HG03342 (cell line): ENCODE results near the gene KRT79.
"Not testable (repeated sequence)": the region's sequence is repeated elsewhere in the genome, so short reads cannot be mapped to it uniquely, and the experiment has no call there.

Source experiments
- ATAC-seq: cut with Tn5 transposase; IDR thresholded peaks from one replicate; pipeline ENCODE4 v1.9.1; 2021; ENCODE audit warnings: mild to moderate bottlenecking, moderate library complexity; ENCODE audit not compliant: unreplicated experiment

KRT79 gene

DNA sequence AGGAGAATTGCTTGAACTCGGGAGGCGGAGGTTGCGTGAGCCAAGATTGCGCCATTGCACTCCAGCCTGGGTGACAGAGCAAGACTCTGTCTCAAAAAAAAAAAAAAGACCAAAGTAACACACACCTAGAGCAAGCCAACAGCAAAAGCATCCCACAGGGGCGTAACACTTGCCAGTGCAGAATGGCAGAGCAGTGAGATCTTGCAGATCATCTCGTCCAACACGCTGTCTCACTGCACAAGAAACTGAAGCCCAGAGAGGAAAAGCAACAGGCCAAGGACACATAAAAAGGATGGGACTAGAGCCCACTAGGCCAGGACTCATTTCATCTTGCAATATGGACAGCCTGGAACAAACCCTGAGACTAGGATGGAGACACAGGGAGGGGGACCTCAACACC lies 27.4 kb upstream of the KRT79 start:
- no peak for ATAC-seq

DNA sequence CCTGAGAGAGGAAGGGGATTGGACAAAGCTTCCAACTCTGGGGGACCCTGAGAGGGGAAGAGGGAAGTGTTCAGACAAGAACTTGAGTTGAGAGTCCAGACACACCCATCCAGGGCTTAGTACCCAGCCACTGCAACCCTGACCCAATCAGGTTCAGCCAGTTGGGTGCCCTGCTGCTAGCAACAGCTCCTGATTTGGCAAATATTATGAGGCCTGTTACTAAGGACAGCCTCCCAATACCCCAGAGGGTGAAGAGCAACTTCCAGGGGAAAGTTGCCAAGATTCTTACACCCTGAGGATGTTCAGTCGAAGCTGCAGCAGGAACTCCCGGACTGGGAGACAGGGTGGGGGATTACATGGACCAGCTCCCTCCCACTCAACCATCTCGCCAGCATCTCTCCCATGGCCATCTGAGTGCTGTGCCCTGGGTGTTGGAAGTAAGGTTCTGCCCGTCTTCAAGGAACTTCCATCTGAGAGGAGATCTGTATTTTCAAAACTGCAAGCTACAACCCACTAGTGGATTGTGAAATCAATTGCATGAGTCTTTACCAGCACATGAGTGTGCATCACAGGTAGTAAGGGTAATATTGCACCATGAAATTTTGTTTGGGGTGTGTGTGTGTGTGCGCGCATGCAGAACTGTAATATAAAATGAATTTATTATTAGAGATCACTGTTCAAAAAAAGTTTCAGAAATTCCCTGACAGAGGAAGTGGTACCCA lies 26.2 kb upstream of the KRT79 start:
- ATAC-seq, result no peak

DNA sequence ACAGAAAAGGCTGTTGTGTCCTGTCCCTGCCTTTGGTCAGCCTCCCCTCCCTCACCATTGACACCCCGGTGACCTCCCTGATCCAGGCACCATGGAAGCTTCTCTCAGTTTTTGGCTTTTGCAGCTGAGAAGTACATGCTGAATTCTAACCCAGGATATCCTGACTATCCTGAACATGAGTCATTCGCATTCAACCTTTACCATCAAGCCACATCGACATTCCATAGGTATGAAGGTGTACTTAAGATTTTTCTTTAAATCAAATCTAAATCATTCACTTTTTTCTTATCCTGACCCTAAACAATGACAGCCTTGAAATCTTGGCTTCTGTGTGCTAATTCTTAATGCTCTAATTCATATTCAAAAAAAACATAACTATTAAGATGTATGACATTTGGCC lies 23.4 kb upstream of the KRT79 start:
- ATAC-seq, result no peak

DNA sequence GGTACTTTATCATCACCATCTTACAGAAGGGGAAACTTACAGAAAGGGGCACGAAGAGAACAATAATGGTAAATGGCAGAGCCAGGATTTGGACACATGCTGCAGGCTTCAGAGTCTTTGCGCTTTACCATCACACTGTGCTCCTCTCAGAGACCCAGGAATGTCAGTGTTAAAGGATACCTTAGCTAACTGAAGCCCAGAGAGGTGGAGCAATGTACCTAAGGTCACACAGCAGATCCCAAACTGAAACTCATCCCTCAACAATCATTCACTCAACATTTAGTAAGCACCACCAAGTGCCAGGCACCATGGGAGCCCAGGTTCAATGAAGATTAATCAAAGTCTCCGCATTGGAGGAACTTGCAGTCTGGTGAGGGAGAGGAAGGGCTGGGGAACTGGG lies 22.7 kb upstream of the KRT79 start:
- no peak for ATAC-seq

DNA sequence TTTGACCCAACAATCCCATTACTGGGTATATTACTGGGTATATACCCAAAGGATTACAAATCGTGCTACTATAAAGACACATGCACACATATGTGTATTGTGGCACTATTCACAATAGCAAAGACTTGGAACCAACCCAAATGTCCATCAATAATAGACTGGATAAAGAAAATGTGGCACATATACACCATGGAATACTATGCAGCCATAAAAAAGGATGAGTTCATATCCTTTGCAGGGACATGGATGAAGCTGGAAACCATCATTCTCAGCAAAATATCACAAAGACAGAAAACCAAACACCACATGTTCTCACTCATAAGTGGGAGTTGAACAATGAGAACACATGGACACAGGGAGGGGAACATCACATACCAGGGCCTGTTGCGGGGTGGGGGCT lies 22.0 kb upstream of the KRT79 start:
- ATAC-seq, result not testable (repeated sequence)

DNA sequence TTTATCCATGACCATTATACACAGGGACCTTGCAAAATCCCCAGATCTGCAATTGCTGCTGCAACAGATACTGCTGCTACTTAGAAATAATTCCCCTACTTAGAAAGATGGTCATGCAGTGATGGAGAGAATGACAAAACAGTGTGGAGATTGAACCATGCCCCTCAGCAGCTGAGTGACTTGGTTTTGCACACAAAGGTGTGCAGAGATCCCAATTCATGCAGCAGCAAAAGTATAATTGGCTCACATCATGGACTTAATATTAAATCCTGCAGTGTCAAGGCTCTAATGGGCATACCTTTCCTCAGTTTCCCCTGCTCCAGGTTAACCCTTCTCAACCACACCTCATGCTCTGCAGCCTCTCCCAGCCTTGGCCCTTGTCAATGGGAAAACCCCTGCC lies 17.7 kb upstream of the KRT79 start:
- no peak for ATAC-seq

DNA sequence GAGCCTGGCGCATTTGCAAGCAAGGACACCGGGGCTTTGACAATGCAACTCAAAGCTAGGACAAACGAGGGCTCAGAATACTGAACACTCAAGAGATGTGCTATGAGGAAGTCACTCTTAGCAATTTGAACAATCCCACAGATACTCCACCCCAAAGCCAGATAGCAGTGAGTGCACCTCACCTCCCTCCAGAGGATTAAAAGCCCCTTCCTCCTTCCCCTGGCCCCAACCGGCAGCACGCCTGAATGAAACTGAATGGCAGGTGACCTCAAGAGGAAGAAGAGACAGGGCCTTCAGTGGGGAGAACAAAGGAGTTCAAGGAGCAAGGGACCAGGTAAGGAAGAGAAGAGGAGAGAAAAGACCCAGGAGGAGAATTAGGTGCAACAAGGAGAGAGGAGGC lies 16.6 kb upstream of the KRT79 start:
- ATAC-seq, result no peak

DNA sequence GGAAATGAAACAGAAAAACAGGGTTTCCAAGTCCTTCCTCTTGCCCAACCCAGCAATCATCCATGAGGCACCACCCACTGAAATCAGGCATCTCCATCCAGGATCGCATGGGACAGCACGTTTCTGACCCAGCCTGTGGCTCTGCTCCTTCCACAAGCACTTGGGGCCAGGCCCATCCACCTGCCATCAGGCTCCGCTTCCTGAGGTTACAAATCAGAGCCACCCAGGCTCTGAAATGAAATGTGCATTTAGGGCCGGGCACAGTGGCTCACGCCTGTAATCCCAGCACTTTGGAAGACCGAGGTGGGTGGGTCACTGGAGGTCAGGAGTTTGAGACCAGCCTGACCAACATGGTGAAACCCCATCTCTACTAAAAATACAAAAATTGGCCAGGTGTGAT lies 15.4 kb upstream of the KRT79 start:
- ATAC-seq, result no peak

DNA sequence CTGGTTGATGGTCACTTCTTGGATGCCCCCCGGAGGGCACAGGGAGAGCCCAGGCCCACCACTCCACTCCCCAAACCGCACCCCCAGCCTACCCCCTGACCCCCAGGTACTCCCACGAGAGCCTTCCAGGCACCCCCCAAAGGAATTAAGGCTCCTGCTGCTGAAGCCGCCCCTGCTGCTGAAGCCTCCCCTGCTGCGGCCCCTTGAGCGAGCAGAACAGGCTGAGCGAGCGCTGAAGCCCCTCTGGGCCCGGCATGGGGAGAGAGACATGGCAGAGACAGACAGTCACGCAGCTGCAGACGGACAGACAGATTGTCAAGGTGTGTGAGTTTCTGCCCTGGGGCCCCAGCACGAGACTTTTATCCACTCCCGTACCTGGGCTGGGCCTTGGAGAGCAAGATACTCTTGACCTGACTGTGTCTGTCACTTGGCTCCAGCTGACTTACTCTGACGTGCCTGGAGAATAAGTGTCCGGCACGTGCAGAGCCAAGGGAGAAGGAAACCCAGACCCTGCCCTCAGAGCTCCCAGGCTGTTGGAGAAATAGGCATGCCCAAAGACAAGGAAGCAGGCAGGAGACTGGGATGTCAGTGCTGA lies 14.6 kb upstream of the KRT79 start, which contains the start of gene KRT78:
Gene KRT78 (minus strand): TSS at position 334 of the 595 bp plus-strand sequence. CDS start 64 bp downstream, at position 270.
- ATAC-seq, result no peak

DNA sequence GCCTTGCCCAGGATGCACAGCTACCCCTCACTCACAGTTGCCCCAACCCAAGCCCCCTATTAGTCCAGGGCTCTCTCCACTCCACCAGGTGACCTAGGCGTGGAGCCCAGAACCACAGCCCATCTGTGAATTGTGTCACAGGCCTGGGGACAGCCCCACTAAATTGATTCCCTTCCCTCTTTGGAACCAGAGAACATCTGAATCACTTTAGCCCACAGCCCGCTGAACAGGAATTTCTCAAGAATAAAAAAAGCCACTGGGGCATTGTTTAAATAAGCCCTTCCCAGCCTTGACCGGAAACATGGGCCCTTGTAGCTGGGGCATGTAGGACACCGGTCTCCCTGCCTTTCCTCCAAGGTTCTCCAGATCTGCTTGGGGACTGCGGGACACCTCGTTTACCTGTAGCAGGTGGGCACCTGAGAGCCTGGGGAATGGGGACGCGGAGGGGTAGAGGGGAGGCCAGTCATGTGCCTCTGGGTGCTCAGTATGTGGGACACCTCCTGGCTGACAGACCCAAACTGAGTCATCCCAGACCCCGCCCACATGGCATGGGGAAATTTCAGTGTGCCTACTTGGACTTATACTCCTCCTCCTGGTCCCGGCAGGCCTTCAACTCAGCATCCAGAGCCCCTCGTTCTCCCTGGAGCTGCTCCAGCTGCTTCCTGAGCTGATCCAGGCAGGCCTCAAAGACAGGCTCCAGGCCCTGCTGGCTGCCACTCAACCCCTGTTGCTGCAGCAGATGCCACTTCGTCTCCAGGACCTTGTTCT lies 13.4 kb upstream of the KRT79 start:
- ATAC-seq, result no peak

DNA sequence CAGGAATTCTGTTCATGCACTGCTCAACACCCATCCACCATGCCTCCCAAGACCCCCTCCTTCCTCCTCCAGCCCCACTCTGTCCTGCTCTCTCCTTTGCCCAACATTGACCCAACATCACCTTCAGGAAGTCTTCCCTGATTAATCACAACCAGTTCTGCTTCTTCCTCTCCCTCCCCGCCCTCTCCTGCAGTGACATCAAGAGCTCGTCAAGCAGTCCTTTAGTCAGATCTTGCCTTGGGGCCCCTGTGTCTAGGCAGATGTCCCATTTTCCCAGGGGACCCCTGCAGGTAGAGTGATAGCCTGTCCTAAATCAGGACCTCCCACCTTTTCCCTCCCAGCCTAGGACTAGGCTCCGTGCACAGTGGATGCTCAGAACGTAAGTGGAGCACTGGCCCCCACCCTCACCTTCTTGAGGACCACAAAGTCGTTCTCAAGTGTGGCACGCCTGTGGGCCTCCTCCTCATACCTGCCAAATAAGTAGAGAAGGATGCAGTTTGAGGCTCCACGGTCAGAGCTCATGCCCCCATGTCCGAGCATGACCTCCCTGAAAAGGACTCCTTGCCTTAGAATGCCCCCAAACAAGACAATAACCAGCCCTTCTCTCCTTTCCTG lies 12.4 kb upstream of the KRT79 start:
- ATAC-seq, result no peak

DNA sequence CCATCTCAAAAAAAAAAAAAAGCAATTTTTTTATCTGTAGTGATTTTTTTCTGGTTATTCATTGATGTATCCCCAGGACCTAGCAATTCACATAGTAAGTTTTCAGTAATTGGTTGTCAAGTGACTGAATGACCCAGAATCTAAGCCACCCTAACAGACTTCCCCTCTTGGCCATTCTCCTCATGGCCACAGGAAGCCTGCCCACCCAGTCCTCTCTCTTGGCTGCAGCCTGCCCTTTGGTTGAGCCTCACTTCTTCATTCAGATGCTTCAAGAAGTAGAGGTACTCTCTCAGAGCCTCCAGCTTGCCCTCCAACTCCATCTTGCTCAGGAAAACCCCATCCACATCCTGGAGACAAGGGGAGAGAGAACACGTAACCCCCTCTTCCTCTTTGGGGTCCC lies 11.8 kb upstream of the KRT79 start:
- no peak for ATAC-seq

DNA sequence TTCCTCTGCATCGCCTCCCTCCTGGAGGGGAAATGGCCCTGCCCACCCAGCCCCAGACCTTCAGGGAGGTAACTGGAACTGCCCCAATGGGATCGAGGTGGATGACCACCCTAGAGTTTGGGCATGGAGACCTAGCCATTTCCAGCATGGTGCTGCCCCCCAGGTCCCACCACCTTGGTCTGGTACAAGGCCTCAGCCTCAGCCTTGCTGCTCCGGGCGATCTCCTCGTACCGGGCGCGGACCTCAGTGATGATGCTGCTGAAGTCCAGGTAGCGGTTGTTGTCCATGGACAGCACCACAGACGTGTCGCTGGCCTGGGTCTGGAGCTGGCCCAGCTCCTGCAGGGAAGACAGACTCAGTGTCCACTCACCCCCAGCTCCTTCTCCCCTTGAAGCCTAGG lies 10.3 kb upstream of the KRT79 start:
- no peak for ATAC-seq

DNA sequence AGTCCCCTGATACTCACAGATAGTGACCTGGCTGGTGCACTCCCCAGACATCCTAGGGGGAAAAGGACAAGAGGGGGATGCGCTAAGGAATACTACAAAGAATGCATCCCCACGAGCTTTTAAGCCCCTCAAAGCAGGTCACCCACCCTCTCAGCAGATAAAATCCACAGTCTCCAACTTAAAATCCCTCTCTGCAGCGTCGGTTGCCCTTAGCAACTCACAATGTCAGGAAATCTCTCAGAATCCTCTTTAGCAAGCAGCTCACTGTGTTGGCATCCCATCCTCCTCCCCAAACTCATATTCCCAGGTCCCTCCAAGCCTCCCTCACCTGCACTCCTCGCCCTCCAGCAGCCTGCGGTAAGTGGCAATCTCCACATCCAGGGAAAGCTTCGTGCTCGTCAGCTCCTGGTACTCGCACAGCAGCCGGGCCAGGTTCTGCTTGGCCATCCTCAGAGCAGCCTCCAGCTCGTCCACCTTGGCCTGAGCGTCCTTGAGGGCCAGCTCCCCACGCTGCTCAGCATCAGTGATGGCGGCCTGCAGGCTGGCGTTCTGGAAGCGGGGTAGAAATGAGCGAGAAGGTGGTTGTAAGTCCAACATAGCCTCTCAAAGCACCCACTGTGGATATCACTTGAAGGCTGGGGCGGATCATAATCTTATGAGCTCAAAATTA lies 5.5 kb upstream of the KRT79 start:
- no peak for ATAC-seq

DNA sequence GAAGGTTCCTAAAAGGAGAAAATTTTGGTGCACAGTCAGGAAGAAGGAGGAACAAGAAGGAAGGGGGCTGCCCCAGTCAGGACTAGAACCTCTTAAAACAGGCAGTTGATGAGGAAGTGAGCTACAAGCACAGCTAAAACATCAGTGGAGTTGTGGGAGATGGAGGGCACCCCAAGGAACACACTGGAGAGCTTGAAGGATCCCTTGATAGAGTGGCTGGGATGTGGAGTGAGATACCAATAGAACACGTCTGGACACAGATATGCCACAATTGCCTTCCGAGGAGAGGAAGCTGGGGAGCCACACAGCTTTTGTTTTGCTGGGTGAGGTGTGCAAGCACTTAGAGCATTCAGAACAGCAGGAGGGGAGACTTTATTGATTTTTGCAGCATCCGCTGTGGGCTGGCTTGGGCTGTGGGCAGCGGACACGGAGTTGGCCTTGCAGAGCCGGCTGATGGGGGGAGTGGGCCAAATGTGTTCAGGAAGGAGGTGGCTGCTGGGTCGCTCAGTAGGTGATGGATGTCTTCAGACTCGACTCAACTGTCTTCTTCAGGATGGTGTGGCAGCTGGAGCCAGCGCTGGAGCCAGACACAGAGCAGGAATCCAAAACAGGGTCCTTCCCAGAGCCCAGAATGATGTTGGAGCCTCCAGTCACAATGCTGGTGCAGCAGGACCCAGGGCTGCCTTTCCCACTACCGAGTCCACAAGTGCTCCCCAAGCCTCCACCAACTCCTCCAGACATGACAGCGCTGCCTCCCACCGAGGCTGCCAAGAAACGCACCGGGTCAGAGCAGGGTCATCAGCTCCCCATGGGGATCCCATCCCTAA lies 4.7 kb upstream of the KRT79 start:
- ATAC-seq, result no peak

DNA sequence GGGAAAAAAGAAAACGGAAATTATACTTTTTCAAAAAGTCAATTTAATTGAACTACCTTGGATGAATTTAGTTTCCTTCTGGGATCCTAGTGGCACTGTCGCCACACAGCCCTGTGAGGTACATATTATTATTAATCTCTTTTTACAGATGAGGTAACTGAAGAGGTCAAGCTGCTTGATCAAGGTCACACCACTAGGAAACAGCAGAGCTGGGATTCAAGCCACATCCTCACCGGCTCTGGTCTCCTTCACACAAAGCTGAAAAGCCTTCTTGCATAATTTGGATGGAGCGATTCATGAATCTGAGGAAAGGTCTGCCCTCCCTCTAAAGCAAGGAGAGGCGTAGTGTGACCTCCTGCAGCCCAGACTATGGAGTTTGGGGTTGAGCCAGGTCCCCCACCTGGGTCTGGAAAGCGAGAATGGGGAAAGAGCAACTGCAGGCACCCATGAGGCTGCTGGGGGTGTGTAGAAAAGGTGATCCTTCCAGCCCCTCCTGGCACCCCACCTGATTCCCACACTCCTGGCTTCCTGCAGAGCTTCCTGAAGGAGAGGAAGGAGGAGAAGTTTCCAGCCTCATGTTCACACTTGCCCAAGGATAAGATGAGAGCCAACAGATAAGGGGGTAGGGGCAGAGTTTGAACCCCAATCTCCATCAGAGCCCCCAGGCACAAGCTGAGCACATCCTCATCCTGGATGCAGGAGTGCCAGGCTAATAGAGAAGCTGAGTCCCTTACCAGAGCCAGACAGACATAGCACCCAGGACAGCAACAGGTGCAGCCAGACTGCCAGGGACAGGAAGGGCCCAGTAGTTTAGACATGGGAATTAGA lies 3.9 kb upstream of the KRT79 start:
- no peak for ATAC-seq

DNA sequence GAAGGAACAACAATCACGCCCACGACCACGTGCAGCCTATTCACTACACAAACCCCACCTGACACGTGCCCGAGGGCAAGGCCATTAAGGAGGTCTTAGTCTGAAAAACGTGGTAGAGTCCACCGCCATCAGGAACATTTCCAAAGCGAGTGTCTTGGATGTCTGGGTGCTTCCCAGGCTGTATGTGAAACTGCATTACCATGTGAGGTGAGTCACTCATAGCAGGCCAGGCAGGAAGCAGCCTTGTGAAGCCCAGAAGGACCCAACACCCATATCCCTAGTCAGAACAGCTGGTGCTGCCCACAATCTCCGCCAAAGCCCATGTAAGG lies 3.3 kb upstream of the KRT79 start:
- ATAC-seq, result no peak

DNA sequence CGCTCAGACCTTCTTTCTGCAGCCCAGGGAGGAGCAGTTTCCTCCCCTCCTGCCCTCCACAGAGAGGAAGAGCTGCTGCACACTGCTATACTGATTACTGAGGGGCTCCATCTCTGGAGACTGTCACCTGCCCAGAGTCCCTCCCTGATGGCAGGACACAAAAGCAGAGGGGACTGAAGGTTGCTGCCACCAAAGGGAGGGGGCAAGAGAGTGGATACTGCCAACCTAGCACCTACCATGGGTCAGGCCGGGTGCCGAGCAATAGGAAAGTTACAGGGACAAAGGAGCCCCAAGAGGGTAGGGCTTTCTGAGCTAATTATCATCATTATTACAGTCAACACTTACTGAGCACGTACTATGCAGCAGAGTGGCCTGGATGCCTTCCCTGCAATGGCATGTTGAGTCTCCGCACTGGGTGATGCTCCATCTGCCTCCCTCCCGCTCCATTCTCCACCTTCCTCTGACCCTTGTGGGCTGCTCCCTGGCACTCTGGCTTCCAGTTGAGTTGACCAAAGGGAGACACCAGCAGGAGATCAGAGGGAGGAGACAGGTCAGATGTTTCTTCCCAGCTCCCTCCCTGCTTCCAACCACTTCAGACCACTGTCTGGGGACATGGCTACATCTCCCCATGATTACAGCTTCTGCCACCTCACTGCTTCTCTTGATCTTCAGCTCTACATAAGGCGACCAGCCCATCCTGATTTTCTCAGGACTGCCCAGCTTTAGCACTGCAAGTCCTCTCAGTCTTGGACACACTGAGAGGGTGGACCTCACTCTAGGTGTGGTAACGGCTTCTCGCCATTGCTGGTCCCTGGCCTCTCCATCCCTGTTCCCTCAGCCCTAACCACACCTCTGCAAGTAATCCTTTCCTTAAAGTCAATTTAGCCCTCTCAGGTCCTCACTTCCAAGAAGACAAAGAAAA lies 2.6 kb upstream of the KRT79 start:
- no peak for ATAC-seq
